Measurements from ENCODE around the gene MRPL2. TPM values are rescaled to one million over a fixed set of nuclear protein-coding genes. Genes with fewer than 3 reads are reported as not detected.

The MRPL2 gene
- total RNA-seq, 4 donors from 2014 or later = 19.0 to 40.8 (median 22.1) TPM

DNA sequence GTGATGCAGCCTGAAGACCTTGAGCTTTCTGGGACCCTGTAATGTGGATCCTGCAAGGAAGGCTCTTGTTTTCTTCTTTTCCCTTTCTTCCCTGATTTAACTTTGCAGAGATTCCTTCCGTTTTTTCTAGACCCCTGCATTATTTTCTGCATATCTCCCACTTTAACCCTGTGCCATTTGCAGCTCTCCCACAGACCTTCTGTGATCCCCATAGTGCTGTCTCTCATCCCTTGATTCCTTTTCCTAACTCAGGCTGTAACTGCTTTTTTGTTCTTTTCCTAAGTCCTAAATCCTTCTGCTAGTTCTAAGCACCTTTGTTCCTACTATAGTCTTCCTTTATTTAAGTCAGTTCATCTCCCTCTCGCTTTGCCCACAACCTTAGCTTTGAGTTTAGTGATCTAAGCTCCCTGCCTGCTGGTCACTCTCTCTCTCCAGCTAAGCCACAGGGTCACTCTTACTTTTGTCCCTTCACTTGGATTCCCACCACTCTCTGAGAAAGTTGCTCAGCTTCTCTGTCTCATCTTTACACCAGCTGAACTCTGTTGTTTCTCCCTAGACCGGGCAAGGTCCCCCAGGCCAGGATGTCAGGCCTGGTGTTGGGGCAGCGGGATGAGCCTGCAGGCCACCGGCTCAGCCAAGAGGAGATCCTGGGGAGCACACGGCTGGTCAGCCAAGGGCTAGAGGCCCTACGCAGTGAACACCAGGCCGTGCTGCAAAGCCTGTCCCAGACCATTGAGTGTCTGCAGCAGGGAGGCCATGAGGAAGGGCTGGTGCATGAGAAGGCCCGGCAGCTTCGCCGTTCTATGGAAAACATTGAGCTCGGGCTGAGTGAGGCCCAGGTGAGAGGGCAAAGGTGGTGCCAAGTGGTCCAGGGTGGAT is 1.8 kb upstream of the MRPL2 start:
- DNase-seq = no peak
- TF ChIP-seq, protein P1, sequence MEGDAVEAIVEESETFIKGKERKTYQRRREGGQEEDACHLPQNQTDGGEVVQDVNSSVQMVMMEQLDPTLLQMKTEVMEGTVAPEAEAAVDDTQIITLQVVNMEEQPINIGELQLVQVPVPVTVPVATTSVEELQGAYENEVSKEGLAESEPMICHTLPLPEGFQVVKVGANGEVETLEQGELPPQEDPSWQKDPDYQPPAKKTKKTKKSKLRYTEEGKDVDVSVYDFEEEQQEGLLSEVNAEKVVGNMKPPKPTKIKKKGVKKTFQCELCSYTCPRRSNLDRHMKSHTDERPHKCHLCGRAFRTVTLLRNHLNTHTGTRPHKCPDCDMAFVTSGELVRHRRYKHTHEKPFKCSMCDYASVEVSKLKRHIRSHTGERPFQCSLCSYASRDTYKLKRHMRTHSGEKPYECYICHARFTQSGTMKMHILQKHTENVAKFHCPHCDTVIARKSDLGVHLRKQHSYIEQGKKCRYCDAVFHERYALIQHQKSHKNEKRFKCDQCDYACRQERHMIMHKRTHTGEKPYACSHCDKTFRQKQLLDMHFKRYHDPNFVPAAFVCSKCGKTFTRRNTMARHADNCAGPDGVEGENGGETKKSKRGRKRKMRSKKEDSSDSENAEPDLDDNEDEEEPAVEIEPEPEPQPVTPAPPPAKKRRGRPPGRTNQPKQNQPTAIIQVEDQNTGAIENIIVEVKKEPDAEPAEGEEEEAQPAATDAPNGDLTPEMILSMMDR (IDR thresholded peaks at IDR 0.05) = no peak
- no peak for TF ChIP-seq POLR2A (IDR thresholded peaks at IDR 0.05)
- Histone ChIP-seq H3K36me3 (peaks cover 0 to 51% (median 2%) of the 10 kb centered on the region in 3 donors), H3K9me3 (no peaks in the 10 kb centered on the region), H3K27ac (peak overlapping the region; percentile 42 to 98 (median 88)), H3K4me3 (peak overlapping the region in 3 of 4 donors; percentile 49 to 98 (median 81)), H3K27me3 (no peaks in the 10 kb centered on the region), H3K4me1 (peaks cover 0 to 35% (median 8%) of the 10 kb centered on the region in 4 donors)

DNA sequence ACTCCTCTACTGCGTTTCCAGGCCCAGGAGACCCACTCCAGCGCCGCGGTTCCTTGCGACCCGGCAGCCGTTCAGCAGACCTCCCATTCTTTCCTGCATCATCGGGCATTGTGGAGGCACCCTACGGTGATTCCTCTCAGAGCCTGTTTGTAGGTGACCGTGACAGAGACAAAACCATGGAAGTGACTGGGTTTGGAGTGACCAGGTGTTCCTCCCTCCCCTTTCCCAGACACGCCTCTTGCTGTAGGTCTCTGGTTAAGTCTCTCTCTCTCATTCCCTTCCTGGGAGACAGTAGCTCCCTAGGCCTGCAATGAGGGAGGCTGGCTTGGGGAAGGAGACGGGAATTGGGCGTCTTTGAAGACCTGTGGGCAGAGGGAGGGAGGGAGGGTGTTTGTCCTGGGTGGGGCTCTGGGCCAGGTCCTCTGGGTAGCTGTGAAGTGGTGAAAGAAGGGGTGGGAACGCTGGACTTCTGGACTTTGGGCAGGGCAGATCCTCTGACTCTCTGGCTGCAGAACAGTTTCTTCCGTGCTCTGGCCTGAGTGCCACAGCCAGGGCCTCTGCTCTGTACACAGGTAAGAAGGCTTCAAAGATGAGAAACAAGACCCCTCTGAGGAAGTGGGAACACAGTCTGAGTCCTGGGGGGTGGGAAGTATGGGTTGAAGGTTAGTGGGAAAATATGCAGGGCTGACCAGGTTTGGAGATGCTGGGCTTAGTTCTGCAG is 960 bp upstream of the MRPL2 start:
- peak in 2 of 3 donors; percentile 89 to 93 for DNase-seq
- Histone ChIP-seq H3K4me3 (peak overlapping the region; percentile 49 to 98 (median 69)), H3K27me3 (no peaks in the 10 kb centered on the region), H3K36me3 (peaks cover 0 to 51% (median 2%) of the 10 kb centered on the region in 3 donors), H3K4me1 (peaks cover 0 to 35% (median 8%) of the 10 kb centered on the region in 4 donors), H3K9me3 (no peaks in the 10 kb centered on the region), H3K27ac (peak overlapping the region; percentile 88 to 98 (median 90))
- peak; percentile 74 to 92 for TF ChIP-seq POLR2A (IDR thresholded peaks at IDR 0.05)
- TF ChIP-seq, protein P1 (IDR thresholded peaks at IDR 0.05) = no peak

DNA sequence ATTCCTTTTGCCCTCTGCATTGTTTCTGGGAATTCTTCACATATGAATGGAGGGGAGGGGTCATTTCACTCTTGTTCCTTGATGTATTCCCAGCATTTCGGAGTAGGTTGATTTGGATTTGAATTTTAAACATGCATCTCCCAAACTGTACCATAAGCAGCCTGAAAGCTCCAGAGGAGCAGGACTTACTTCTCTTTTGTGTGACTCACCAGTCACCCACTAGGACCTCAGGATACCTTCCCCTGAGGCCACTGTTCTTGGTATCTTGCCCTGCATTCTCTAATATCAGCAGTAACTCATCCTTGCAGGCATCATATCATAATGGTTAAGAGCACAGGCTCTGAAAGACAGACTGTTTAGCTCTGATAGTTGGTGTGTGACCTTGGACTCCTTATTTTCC is 703 bp downstream of the MRPL2 start:
- TF ChIP-seq POLR2A (IDR thresholded peaks at IDR 0.05) = no peak
- TF ChIP-seq, protein P1 (IDR thresholded peaks at IDR 0.05) = no peak
- no peak for DNase-seq

DNA sequence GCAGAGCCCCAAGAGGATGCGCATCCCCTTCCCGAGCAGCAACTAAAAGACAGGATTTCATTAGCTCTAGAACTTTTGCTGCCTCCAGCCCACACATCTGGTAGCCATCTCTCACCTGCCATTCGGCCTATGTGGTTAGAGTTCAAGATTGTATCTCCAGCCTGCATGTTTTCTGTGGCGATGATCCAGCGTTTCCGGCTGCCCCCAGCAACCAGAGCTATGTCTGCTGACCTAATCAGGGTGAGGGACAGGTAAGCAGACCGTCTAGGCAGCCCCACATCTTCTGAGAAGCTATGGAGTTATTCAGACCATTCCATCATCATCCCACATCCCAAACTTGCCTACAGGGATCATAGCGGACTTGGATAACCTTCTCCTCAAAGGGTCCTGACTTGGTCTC is 3.3 kb downstream of the MRPL2 start:
- Histone ChIP-seq H3K4me1 (peaks cover 0 to 30% (median 10%) of the 10 kb centered on the region in 4 donors), H3K9me3 (no peaks in the 10 kb centered on the region), H3K4me3 (no peak overlapping the region), H3K27me3 (no peaks in the 10 kb centered on the region), H3K36me3 (peaks cover 0 to 30% (median 0%) of the 10 kb centered on the region in 3 donors), H3K27ac (no peak overlapping the region)
- no peak for DNase-seq
- TF ChIP-seq POLR2A (IDR thresholded peaks at IDR 0.05) = no peak
- TF ChIP-seq, protein P1 (IDR thresholded peaks at IDR 0.05) = no peak

More for the DNA sequence above, 703 bp downstream of the MRPL2 start:
- H3K4me3 ChIP-seq = peak overlapping the region; percentile 49 to 98 (median 69)
- no peaks in the 10 kb centered on the region for H3K27me3 ChIP-seq
- peaks cover 0 to 39% (median 0%) of the 10 kb centered on the region in 3 donors for H3K36me3 ChIP-seq
- peak overlapping the region; percentile 88 to 98 (median 90) for H3K27ac ChIP-seq
- H3K9me3 ChIP-seq = no peaks in the 10 kb centered on the region
- peaks cover 0 to 35% (median 8%) of the 10 kb centered on the region in 4 donors for H3K4me1 ChIP-seq

DNA sequence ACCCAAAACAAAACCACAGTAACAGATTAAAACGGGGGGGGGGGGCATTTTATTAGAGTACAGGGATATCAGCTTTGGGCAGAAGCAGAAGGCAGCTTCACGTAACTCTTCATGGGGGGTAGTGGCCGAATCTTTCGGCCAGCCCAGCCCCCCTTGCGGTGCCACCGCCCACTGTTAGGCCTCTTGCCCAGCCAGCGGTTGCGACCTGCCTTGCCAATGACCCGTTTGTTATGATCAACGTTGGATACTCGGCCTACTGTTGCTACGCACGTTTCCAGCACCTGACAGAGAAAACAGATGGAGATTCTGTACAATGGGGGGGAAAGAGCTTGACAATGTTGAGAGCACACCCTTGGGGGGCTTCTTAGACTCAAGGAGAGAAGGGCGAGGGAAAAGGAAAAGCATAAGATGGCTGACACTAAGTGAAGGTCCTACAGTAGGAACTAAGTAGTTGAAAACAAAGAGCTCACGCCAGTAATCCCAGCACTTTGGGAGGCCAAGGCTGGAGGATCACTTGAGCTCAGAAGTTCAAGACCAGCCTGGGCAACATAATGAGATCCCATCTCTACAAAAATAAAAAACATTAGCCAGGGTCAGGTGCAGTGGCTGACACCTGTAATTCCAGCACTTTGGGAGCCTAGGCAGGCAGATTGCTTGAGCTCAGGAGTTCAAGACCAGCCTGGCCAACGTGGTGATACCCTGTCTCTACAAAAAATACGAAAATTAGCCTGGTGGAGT is 4.9 kb downstream of the MRPL2 start:
- H3K36me3 ChIP-seq = peaks cover 0 to 39% (median 0%) of the 10 kb centered on the region in 3 donors
- H3K4me3 ChIP-seq = peak overlapping the region; percentile 65 to 85 (median 80)
- no peak for TF ChIP-seq POLR2A (IDR thresholded peaks at IDR 0.05)
- TF ChIP-seq, protein P1 (IDR thresholded peaks at IDR 0.05) = no peak
- H3K27ac ChIP-seq = peak overlapping the region; percentile 85 to 96 (median 90)
- no peaks in the 10 kb centered on the region for H3K9me3 ChIP-seq
- no peak for DNase-seq
- no peaks in the 10 kb centered on the region for H3K27me3 ChIP-seq
- peaks cover 0 to 23% (median 7%) of the 10 kb centered on the region in 4 donors for H3K4me1 ChIP-seq
